Activated T-helper 1 cell treated with Interleukin-2 at 50 U/mL for 16 hours (primary cell): ENCODE measurements around the gene TMEM109.

Experiments
- DNase-seq: peaks from one replicate; pipeline ENCODE4 v3.0.0-alpha.2; 2020; ENCODE audit warnings: low read depth

Gene TMEM109

DNA sequence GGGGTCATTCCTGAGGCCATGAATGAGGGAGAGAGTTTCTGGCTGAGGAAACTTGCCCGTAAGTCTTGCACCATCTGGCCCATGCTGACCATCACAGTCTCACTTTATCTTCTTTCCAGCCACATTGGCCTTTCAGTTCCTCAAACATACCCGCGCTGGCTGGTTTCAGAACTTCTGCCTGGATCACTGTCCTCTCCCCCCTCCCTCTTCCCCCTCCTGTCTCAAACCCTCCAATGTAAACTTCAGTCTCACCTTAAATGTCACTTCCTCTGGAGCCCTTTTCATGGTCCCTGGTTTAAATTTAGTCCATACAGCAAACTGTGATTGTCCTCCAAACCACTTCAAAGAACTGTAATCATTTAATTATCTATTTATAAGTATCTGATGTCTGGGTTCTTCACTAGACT lies 3.7 kb upstream of the TMEM109 start:
- DNase-seq = no peak

DNA sequence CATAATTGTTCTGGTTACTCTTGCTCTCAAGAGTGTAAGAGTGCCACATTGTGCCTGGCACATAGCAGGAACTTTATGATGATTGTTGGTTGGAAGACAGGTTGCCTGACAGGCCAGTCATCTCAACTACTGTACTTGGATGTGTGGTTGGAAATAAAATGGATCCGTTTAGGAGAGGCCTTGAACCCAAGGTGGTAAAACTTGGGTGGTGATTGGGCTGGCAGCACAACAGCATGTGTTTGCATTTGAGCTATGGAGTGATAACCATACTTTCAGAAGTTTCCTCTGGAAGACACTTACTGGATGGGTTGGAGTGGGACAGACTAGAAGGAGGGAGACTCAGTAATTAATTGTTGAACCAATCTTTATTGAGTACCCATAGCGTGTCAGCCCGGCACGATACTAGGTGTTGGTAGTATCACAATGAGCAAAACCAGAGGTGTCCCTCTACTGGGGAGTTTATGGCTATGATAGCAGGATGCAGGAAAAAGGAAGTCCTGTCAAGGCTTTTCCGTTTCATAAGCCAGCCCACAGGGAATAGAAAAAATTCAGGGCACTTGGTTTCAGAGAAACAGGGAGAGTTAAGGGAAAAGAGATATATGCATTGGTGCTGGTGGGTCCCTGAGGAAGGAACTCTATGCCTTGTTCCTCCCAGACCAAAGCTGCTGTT lies 3.1 kb upstream of the TMEM109 start:
- DNase-seq = no peak

DNA sequence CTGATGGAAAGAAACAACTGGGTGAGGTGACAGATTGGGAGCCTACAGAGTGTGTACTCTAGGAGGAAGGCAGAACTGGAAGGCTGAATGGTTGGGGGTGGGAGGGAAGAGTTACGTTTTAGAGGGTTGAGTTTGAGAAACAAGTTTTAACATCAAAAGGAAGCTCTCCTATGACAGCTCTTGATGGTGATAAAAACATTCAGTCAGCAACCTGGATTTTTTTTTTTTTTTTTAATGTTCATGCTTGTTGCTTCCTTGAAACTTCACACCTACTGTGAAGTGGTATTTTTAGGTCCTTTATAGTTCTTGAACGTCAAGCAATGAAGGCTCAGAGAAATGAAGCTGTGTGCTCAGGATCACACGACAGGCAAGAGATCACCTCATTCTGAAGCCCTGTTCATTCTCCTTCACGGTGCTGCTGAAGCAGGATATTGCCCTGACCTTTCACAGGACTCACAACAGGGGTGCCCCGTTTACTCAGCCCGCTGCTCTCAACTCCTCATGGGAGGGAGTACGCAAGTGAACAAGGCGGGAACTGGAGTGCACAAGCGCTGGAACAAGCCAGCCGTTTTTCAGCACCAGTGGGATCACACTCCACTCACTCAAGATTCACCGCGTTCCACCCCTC lies 1.6 kb upstream of the TMEM109 start:
- no peak for DNase-seq

DNA sequence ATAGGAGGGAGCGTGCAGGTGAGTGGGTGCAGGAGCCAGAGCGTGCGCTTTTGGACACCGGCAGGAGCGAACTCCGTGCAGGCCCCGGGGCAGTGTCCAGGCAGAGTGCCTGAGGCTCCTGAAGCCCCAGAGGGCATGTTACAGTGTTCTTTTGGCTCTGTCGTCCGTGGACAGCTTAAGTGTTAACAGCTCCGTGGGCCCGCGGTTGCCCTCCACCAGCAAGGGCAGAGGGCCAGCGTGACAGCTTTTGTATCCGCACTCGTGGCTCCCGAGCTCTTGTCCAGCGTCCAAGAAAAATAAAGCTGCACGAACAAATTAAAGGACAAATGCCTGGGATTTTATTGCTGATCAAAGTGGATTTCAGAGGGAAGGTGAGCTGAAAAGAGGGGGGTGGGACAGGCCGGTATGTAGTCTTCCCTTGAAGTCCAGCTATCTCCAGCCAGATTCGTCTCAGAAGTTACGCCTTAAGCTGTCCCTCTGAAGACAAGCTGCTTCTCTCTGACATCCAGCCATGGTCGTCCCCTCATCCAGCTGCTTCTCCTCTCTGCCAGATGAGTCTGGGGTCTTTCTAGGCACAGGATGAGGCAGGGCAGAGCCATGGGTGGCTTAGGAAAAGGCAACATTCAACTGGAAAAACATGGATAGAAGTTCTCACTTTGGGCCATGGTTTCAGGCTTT lies 968 bp upstream of the TMEM109 start:
- no peak for DNase-seq

DNA sequence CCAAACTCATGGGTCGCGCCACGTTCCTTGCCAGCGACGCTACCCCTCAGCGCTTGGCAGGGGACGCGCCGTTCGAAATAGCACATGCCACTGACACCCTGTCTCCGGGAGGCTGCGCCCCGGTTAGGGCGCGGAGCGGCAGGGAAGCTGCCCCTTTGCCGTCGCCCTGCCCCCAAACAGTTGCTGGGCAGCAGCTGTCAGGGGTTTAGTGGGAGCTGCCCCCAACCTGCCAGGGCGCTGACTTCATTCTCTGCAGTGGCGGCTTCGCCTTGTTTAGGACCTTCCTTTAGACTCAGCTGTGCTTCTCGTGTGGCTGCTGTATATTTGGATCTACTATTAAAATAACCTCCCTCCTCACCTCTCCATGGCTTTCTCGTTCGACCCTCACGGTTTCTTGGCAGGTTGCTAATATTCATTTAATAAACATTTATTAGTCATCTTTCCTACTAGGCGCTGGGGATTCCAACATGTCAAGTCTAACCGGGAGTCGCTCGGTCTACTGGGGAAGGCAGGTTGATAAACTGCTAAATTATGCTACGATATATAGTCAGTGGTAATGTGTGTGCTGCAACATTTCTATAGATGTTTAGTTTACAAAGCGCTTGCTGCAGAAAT lies 782 bp downstream of the TMEM109 start:
- no peak for DNase-seq

DNA sequence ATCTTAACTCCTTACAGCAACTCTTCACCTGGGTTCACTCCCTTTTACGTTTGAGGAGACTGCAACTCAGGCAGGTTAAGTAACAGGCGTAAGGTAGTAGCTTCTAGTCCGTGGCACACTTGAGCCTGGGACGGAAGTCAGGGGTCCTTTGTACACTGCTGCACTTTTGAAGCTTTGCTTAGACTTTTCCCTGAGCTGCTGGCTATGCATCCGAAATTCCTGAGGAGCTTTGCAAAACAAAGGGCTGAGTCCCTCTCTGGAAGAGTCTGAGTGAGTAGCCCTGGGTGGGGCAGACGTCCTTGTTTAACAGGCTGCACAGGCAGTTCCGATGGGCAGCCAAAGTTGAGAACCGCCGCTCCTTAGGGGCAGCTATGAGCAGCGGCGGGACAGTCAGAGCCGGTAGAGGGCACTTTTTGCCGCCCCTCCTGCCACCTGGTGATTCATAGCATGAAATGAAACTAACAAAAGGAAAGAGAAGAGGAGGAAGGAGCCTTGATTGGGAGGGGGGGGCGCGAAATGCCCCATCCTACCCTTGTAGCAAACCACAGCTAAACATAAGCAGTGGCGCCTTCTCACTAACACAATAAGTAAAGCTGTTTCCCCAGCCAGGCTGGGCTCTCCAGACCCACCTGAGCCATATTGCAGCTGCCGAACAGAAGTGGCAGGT lies 1.4 kb downstream of the TMEM109 start:
- DNase-seq = peak; percentile 53

DNA sequence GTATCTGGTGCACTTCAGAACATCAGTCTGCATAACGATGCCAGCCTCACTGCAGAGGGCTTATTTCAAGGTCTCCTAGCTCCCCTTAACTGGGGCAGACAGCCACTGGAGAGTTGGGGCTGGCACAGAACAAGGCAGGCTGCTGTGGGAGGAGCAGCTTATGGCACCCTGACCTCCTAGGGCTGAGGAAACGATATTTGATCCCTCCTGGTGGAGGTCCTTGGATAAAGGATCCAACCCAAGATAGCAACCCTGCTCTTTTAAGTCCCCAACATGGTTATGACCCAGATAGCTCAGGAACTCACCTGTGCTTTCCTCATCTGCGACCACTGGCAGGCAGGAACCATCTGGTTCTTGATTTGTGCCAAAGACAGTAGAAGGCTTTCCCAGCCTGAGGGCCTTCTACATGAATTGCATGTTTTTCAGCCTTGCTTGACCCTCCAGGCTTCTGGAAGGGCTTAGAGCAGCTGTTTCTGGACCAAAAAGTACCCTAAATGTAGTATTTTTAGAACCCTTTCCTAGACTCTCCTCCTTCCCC lies 2.8 kb downstream of the TMEM109 start:
- no peak for DNase-seq

DNA sequence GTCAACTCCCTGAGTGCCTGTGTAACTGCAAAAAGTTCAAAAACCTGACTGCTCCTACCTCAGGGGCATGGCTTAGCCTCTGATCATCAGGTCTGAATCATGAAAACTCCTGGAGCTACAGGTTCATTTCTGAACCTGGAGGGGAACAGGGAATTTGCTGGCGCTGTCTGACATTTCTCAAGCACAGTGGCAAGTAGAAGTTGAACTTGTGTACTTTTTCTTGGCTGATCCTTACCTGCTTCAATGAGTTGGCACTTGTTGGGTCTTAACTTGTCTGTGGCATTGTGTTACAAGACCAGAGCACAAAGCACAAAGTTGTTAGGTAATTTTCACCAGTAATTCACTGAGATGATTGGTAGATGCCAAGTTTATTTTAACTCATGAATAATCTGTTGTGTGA lies 3.3 kb downstream of the TMEM109 start:
- DNase-seq = no peak

DNA sequence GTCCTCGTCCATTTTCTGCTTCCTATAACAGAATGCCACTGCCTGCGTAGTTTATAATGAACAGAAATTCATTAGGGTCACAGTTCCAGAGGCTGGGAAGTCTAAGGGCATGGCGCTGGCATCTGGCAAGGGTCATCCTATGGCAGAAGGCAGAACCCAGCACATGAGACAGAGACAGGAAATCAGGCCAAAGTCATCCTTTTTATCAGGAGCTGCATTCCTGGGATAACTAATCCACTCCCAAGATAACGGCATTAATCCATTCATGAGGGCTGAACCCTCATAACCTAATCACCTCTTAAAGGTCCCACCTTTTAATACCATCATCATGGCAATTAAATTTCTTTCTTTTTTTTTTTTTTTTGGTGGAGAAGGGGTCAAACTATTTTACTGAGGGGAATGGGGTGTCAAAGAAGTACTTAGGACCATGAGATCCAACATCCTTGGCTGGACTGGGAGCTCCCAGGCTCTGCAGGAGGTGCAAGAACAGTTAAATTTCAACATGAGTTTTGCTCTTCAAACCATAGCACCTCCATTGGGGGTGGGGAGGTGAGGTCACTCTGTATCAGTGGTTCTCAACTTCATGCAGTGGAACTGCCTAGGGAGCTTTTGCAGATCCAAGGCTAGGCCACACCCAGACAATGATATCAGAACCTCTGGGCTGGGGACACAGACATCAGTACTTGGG lies 4.4 kb downstream of the TMEM109 start:
- no peak for DNase-seq

DNA sequence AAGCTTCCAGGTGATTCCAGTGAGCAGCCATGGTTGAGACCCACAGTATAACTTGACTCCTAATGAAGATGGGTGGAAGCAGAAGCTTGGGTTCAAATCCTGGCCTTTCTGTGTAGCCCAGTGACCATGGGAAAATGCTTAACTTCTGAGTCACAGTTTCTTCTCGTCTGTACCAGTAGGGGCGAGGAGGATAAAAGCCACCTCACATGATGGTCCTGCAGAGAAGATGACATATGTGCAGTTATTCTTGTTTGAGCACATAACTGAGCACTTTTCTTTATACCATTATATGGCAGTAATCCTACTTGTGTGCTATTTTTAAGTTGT lies 4.9 kb downstream of the TMEM109 start:
- no peak for DNase-seq

DNA sequence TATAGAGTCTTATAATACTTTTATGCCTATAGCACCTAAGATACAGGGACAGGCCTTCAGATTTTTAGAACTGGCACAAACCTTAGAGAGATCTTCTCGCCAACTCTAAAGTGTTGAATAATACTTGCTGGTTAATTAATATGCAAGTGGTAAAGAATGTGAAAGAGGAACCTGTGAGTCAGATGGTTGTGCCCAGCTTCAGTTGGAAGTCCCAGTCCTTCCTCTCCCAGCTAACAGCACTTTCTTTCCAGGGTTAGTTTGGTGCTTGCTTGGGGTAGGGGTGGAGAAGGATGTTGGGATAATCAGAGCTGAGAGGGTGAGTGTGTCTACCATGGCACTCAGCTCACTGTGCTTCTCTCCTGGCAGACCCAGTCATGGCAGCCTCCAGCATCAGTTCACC lies 5.4 kb downstream of the TMEM109 start:
- no peak for DNase-seq

DNA sequence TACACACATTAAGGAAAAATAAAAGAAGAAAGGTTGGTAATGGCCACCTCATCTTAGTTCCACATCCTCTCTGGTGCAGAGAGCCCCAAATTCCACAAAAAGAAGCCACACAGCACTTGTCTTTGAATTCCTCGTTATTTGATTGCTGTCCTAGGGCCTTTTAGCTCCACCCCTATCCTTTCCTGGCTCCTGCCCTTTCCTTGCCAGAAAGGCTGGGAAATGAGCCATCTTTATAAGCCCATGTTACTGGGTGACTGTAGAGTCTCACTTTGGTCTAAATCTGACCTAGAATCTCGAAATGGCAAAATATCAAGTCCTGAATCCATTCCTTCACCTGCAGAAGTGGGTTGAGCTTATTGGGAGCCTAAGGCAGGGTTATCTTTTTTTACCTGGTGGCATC lies 6.0 kb downstream of the TMEM109 start:
- DNase-seq = no peak

DNA sequence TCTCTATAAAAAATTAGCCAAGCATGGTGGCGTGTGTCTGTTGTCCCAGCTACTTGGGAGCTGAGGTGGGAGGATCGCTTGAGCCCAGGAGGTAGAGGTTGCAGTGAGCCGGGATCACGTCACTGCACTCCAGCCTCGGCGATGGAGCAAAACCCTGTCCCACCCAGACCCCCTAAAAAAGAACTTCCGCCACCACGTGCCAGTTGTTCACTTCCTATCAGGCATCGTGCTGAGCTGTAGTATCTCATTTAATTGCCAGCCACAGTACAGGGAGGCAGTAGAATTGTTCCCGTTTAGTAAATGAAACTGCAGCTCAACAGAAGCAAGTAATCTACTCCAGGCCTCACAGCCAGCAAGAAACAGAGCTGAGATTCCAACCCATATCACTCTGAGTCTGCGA lies 7.3 kb downstream of the TMEM109 start:
- DNase-seq = no peak

DNA sequence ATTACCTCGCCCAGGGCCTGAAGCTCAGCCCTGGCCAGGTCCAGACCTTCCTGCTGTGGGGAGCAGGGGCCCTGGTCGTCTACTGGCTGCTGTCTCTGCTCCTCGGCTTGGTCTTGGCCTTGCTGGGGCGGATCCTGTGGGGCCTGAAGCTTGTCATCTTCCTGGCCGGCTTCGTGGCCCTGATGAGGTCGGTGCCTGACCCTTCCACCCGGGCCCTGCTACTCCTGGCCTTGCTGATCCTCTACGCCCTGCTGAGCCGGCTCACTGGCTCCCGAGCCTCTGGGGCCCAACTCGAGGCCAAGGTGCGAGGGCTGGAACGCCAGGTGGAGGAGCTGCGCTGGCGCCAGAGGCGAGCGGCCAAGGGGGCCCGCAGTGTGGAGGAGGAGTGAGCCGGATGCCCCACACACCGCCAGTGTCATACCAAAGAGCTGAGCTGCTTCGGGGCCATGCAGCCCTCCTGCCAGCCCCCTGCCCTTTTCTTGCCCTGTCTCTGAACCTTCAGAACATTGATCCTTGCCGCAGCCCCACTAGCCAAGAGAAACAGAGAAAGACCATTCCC lies 7.9 kb downstream of the TMEM109 start:
- DNase-seq = no peak

DNA sequence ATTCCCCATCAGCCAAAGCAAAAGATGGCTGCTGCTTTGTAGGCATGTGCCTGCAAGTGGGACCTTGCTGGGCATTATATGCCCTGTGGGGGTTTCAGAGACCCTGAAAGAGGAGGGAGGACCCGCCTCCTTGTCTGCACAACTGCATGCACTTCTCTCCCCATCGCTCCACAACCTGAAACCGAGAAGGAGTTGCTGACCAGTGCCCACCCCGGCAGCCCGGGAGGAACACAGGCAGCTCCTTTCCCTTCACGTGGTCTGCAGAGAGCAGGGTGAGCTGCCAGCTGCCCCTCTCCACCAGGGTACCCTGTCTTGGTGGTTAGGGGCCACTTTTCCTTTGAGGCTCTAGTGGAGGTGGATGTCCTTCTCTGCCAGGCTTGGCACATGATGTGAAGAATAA lies 8.9 kb downstream of the TMEM109 start:
- no peak for DNase-seq

DNA sequence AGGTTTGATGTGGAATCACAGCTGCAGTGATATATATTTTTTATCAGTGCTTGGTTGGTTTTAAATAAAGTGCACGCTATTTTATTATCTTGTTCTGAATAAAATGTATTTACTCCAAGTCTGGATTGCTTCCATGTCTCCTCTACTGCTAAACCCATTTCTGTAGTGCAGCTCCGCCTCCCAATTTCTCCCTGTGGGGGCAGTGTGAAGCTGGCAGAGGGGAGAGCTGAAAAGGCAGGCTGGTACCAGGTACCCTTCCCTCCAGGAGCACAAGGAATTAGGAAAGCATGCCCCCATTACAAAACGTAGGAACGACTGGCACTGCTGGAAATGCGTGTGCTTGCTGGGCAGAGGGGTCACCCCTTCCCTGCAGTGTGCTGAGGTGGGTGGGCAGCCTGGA lies 9.4 kb downstream of the TMEM109 start:
- DNase-seq = no peak

DNA sequence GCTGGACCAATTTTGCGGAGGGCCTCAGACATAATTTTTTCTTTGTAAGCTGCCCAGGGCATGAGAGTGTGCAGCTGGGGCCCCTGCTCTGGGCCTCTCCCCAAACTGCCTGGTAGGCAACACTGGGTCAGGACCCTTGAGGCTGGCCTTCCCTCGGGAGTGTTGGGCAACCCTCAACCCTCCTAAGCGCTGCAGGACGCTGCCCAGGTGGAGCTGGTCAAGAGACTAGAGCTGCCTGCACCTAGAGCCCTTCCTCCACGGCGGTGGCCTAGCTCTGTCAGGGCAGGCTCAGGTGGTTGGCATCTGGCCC lies 9.8 kb downstream of the TMEM109 start:
- no peak for DNase-seq

DNA sequence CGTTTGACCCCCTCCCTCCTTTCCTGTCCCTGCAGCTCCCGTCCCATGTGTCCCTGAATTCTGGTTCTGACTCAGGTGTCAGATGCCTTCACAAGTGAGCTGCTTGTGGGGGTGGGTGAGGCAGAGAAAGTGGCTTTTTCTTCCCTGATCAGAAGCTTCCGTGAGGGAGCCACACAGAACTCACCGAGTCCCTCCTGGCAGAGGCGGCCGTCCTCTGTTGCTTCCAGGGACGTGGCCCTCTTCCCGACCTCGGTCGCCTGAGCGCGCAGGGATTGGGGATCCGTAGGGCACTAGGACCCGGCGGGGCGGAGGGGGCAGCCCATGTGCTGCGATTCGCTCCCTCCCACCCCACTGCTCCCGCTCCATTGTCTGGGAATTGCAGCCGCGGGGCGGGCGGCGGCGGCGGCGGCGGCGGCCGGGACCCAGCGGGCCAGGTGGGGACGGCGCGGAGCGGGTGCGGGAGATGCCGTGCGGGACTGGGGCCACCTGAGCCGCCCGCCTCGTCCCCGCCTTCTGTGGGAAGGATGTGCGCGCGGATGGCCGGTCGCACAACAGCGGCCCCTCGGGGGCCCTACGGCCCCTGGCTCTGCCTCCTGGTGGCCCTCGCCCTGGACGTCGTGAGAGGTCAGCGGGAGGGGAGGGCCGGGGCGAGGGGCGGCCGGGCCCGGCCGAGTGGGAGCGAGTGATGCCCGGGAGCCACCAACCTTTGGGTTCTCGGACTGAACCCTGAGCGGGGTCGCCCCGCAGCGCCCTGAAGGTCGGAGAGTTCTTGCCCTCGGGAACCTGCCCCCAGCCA lies 10.3 kb downstream of the TMEM109 start, which contains the start of gene TMEM132A:
Gene TMEM132A (plus strand): TSS at position 351 of the 796 bp plus-strand sequence. CDS start 174 bp downstream, at position 525.
- no peak for DNase-seq

DNA sequence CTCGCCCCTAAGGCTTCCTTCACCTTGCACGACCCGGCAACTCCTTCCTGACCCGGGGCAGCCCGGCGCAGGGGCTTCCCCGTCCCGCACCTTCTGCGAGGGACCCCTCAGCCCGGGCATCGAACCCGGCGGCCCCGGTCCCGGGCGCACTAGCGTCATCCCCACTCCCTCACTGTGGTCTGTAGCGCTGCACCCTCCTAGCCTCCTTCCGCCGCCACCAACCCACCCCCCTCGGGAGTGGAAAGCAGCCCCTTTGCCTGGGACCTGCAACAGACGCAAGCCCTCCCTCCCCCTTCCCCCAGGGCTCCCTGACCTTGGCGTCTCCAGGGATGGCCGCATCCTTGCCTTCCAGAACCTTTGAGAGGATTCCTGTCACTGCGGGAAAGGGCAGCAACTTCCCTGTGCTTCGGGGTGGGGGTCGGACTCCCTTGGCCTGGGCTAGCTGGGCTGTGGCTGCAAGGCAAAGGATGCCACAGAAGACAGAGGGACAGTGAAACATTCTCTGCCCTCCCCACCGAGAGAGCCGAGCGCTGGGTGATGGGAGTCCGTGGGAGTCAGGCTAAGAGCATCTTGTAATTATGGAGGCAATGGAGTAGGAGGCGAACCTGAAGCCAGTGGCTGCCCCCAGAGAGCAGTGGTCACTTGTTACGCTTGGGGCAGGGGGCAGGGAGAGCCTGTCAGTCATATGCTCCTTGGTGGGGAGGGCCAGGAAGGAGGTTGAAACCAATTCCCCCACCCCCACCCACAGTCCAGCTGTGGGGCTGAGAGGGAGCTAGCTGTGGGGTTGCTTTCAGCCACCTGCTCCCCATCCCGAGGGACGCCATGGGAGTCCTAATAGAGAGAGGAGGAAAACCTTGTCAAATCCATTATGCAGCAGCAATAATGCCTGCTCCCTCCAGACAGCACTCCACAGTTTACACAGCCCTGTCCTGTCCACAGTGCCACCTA lies 11.2 kb downstream of the TMEM109 start:
- no peak for DNase-seq

DNA sequence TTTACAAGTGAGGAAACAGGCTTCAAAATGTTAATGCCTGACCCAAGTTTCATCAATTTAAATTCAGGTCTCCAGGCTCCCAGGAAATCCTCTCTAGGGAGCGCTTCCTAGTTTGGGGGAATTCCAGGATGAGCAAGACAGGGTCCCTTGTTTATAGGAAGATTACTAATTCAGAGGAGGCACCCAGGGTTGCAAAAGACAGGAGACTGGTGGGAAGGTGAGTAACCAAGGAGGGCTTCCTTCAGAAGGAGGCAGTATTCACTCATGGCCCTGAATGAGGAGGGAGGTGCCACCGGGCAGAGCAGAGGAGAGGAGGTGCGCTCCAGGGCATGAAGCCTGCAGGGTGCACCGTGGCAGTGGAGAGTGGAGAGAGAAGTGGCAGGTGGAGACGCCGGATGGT lies 11.9 kb downstream of the TMEM109 start:
- no peak for DNase-seq
